GM23338 (cell line): Measurements from ENCODE around the gene PRKCD. TPM values are rescaled to one million over a fixed set of nuclear protein-coding genes. Genes with fewer than 3 reads are reported as not detected.

Experiments used
- ATAC-seq: fragments of 200-7000 bp; cut with Tn5 transposase; 3 replicates; pipeline ENCODE4 v1.9.1; 2020
- DNase-seq: peaks from one replicate; pipeline ENCODE4 v3.0.0-alpha.2; 2015; ENCODE audit warnings: low spot score
- H2AFZ ChIP-seq: fragments of 200-600 bp; sonication (generic); 2 replicates; pipeline ENCODE4 v1.8.0; 2016; ENCODE audit warnings: antibody characterized with exemption, mild to moderate bottlenecking, moderate library complexity
- H3F3A ChIP-seq: fragments of 200-600 bp; sonication (generic); replicated peaks from 2 replicates; pipeline ENCODE4 v1.8.0; 2017; ENCODE audit warnings: antibody characterized with exemption, mixed run types, low read depth
- H3K27ac ChIP-seq: fragments of 200-600 bp; sonication (generic); 2 replicates; pipeline ENCODE4 v1.6.1; 2016; ENCODE audit warnings: low read depth
- H3K27me3 ChIP-seq: fragments of 200-600 bp; sonication (generic); 2 replicates; pipeline ENCODE4 v1.8.0; 2016; ENCODE audit warnings: mild to moderate bottlenecking, mixed run types, moderate library complexity; ENCODE audit not compliant: insufficient read depth
- H3K36me3 ChIP-seq: fragments of 200-600 bp; sonication (generic); 2 replicates; pipeline ENCODE4 v1.8.0; 2016; ENCODE audit warnings: mild to moderate bottlenecking; ENCODE audit not compliant: insufficient read depth
- H3K4me1 ChIP-seq: fragments of 200-600 bp; sonication (generic); 2 replicates; pipeline ENCODE4 v1.8.0; 2016; ENCODE audit warnings: mild to moderate bottlenecking, moderate library complexity; ENCODE audit not compliant: insufficient read depth
- H3K4me2 ChIP-seq: fragments of 200-600 bp; sonication (generic); 2 replicates; pipeline ENCODE4 v1.7.1; 2017; ENCODE audit warnings: mixed run types
- H3K4me3 ChIP-seq: fragments of 200-600 bp; sonication (generic); 2 replicates; pipeline ENCODE4 v1.6.1; 2016; ENCODE audit warnings: mixed run types
- H3K79me2 ChIP-seq: fragments of 200-600 bp; sonication (generic); replicated peaks from 2 replicates; pipeline ENCODE4 v1.8.0; 2017; ENCODE audit warnings: mild to moderate bottlenecking; ENCODE audit not compliant: insufficient read depth
- H3K9me2 ChIP-seq: fragments of 200-600 bp; sonication (generic); 2 replicates; pipeline ENCODE4 v1.8.0; 2017; ENCODE audit not compliant: insufficient read depth
- H4K20me1 ChIP-seq: fragments of 200-600 bp; sonication (generic); replicated peaks from 2 replicates; pipeline ENCODE4 v1.8.0; 2017; ENCODE audit warnings: mild to moderate bottlenecking; ENCODE audit not compliant: insufficient read depth
- H3K27ac Mint-ChIP-seq: 2 replicates; pipeline ENCODE4 v1.8.0; 2020; ENCODE audit warnings: inconsistent platforms, mild to moderate bottlenecking, moderate library complexity, mixed read lengths
- H3K27me3 Mint-ChIP-seq: 3 replicates; pipeline ENCODE4 v1.8.0; 2022; ENCODE audit warnings: low read depth, mild to moderate bottlenecking, moderate library complexity, mixed read lengths, inconsistent platforms; ENCODE audit not compliant: insufficient read depth, poor library complexity
- H3K36me3 Mint-ChIP-seq: 3 replicates; pipeline ENCODE4 v1.8.0; 2021; ENCODE audit warnings: low read depth, mild to moderate bottlenecking, inconsistent platforms, moderate library complexity, mixed read lengths
- H3K4me1 Mint-ChIP-seq: 3 replicates; pipeline ENCODE4 v1.8.0; 2020; ENCODE audit warnings: mild to moderate bottlenecking, inconsistent platforms, mixed read lengths
- H3K4me3 Mint-ChIP-seq: 3 replicates; pipeline ENCODE4 v1.8.0; 2021; ENCODE audit warnings: moderate library complexity, mild to moderate bottlenecking, inconsistent platforms, mixed read lengths
- H3K9me3 Mint-ChIP-seq: 3 replicates; pipeline ENCODE4 v1.8.0; 2020; ENCODE audit warnings: moderate library complexity, mild to moderate bottlenecking, inconsistent platforms, mixed read lengths
- CREB1 ChIP-seq: fragments of 250-450 bp; sonication (Bioruptor Pico); IDR thresholded peaks from 2 replicates; pipeline ENCODE4 v1.5.0; 2020; ENCODE audit warnings: low read depth, mild to moderate bottlenecking, moderate library complexity
- ETS1 ChIP-seq: IDR thresholded peaks from 2 replicates; pipeline ENCODE4 v1.6.1; 2016; ENCODE audit warnings: antibody characterized with exemption
- EZH2 ChIP-seq: fragments of 200-600 bp; sonication (generic); IDR thresholded peaks from one replicate; pipeline ENCODE4 v1.8.0; 2017; ENCODE audit warnings: antibody characterized with exemption, mild to moderate bottlenecking, low read depth; ENCODE audit not compliant: unreplicated experiment
- POLR2AphosphoS5 ChIP-seq: IDR thresholded peaks from 2 replicates; pipeline ENCODE4 v1.6.1; 2016; ENCODE audit warnings: antibody characterized with exemption, low read depth
- REST ChIP-seq: IDR thresholded peaks from one replicate; pipeline ENCODE4 v1.6.1; 2018; ENCODE audit warnings: antibody characterized with exemption; ENCODE audit not compliant: unreplicated experiment
- STAT1 ChIP-seq: IDR thresholded peaks from one replicate; pipeline ENCODE4 v1.6.1; 2016; ENCODE audit warnings: antibody characterized with exemption; ENCODE audit not compliant: unreplicated experiment
- ZNF331 ChIP-seq: fragments of 250-450 bp; sonication (Bioruptor Pico); IDR thresholded peaks from 2 replicates; pipeline ENCODE4 v1.5.0; 2020; ENCODE audit warnings: low read depth, mild to moderate bottlenecking, moderate library complexity
- polyA plus RNA-seq: library from polyadenylated mRNA; unstranded; fragments of >200 nt; fragmentation: Nextera tagmentation; extraction: Ambion mirVana; gene quantifications from 2 replicates; pipeline ENCODE4 v1.2.1, GENCODE V29; 2016
- total RNA-seq: library from RNA; depleted of rRNA; stranded (reverse); fragments of >200 nt; shearing (Covaris generic); gene quantifications from 2 replicates; pipeline ENCODE4 v1.2.3, GENCODE V29; 2014
- TF ChIP-seq, protein P1 (sequence below): fragments of 250-450 bp; sonication (Bioruptor Pico); IDR thresholded peaks from 2 replicates; pipeline ENCODE4 v1.5.0; 2020; ENCODE audit warnings: mild to moderate bottlenecking, moderate library complexity
- TF ChIP-seq, protein P2 (sequence below), 2 experiments: fragments of 200-600 bp in 1 of 2; sonication (generic) in 1 of 2; conservative IDR thresholded peaks; 2 replicates each; pipeline versions ENCODE4 v1.5.1 to v1.6.1; 2016 to 2017; ENCODE audit warnings: antibody characterized with exemption in 2 of 2, low read depth in 2 of 2, mild to moderate bottlenecking in 2 of 2, moderate library complexity in 1 of 2

PRKCD gene
- total and polyA plus RNA-seq, 2 experiments from 2014 or later, result 11.3 to 11.8 TPM

GRCh38 chr3:53227993-53228885 is 67.2 kb downstream of the PRKCD start:
- Histone ChIP-seq H3F3A (peaks cover 90% of the 10 kb centered on the region), H3K4me3 (no peak overlapping the region), H2AFZ (no peak overlapping the region), H4K20me1 (peaks cover 64% of the 10 kb centered on the region), H3K27me3 (no peaks in the 10 kb centered on the region), H3K4me2 (no peak overlapping the region), H3K9me2 (no peaks in the 10 kb centered on the region), H3K27ac (peak overlapping the region; percentile 63; the same call in 1 of the 2 replicates), H3K79me2 (no peaks in the 10 kb centered on the region), H3K36me3 (peaks cover 71% of the 10 kb centered on the region), H3K4me1 (no peaks in the 10 kb centered on the region)
- DNase-seq (no peak), ATAC-seq (no peak)
- H3K4me3 Mint-ChIP-seq, result no peak overlapping the region
- peaks cover 32% of the 10 kb centered on the region for H3K27me3 Mint-ChIP-seq
- peaks cover 5% of the 10 kb centered on the region; the same call in 2 of the 3 replicates for H3K4me1 Mint-ChIP-seq
- no peaks in the 10 kb centered on the region for H3K9me3 Mint-ChIP-seq
- no peak for TF ChIP-seq EZH2
- TF ChIP-seq, protein P1, sequence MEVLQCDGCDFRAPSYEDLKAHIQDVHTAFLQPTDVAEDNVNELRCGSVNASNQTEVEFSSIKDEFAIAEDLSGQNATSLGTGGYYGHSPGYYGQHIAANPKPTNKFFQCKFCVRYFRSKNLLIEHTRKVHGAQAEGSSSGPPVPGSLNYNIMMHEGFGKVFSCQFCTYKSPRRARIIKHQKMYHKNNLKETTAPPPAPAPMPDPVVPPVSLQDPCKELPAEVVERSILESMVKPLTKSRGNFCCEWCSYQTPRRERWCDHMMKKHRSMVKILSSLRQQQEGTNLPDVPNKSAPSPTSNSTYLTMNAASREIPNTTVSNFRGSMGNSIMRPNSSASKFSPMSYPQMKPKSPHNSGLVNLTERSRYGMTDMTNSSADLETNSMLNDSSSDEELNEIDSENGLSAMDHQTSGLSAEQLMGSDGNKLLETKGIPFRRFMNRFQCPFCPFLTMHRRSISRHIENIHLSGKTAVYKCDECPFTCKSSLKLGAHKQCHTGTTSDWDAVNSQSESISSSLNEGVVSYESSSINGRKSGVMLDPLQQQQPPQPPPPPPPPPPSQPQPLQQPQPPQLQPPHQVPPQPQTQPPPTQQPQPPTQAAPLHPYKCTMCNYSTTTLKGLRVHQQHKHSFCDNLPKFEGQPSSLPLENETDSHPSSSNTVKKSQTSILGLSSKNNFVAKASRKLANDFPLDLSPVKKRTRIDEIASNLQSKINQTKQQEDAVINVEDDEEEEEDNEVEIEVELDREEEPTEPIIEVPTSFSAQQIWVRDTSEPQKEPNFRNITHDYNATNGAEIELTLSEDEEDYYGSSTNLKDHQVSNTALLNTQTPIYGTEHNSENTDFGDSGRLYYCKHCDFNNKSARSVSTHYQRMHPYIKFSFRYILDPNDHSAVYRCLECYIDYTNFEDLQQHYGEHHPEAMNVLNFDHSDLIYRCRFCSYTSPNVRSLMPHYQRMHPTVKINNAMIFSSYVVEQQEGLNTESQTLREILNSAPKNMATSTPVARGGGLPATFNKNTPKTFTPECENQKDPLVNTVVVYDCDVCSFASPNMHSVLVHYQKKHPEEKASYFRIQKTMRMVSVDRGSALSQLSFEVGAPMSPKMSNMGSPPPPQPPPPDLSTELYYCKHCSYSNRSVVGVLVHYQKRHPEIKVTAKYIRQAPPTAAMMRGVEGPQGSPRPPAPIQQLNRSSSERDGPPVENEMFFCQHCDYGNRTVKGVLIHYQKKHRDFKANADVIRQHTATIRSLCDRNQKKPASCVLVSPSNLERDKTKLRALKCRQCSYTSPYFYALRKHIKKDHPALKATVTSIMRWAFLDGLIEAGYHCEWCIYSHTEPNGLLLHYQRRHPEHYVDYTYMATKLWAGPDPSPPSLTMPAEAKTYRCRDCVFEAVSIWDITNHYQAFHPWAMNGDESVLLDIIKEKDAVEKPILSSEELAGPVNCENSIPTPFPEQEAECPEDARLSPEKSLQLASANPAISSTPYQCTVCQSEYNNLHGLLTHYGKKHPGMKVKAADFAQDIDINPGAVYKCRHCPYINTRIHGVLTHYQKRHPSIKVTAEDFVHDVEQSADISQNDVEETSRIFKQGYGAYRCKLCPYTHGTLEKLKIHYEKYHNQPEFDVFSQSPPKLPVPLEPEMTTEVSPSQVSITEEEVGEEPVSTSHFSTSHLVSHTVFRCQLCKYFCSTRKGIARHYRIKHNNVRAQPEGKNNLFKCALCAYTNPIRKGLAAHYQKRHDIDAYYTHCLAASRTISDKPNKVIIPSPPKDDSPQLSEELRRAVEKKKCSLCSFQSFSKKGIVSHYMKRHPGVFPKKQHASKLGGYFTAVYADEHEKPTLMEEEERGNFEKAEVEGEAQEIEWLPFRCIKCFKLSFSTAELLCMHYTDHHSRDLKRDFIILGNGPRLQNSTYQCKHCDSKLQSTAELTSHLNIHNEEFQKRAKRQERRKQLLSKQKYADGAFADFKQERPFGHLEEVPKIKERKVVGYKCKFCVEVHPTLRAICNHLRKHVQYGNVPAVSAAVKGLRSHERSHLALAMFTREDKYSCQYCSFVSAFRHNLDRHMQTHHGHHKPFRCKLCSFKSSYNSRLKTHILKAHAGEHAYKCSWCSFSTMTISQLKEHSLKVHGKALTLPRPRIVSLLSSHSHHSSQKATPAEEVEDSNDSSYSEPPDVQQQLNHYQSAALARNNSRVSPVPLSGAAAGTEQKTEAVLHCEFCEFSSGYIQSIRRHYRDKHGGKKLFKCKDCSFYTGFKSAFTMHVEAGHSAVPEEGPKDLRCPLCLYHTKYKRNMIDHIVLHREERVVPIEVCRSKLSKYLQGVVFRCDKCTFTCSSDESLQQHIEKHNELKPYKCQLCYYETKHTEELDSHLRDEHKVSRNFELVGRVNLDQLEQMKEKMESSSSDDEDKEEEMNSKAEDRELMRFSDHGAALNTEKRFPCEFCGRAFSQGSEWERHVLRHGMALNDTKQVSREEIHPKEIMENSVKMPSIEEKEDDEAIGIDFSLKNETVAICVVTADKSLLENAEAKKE (CRISPR knock-in tag), result no peak
- no peak for TF ChIP-seq STAT1
- TF ChIP-seq, protein P2, sequence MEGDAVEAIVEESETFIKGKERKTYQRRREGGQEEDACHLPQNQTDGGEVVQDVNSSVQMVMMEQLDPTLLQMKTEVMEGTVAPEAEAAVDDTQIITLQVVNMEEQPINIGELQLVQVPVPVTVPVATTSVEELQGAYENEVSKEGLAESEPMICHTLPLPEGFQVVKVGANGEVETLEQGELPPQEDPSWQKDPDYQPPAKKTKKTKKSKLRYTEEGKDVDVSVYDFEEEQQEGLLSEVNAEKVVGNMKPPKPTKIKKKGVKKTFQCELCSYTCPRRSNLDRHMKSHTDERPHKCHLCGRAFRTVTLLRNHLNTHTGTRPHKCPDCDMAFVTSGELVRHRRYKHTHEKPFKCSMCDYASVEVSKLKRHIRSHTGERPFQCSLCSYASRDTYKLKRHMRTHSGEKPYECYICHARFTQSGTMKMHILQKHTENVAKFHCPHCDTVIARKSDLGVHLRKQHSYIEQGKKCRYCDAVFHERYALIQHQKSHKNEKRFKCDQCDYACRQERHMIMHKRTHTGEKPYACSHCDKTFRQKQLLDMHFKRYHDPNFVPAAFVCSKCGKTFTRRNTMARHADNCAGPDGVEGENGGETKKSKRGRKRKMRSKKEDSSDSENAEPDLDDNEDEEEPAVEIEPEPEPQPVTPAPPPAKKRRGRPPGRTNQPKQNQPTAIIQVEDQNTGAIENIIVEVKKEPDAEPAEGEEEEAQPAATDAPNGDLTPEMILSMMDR (conservative IDR thresholded peaks at IDR 0.05; ENCODE audit: low read depth in 2 of 2), result no peak
- TF ChIP-seq ETS1, result no peak
- no peak for TF ChIP-seq CREB1 (CRISPR knock-in tag)
- TF ChIP-seq POLR2AphosphoS5, result no peak; the same call in 1 of the 2 replicates
- TF ChIP-seq ZNF331 (CRISPR knock-in tag), result no peak
- TF ChIP-seq REST, result no peak
- no peak overlapping the region for H3K27ac Mint-ChIP-seq
- peaks cover 97% of the 10 kb centered on the region for H3K36me3 Mint-ChIP-seq
